Lower lobe of right lung (tissue), 2 donors: ENCODE measurements around the gene ACBD6. TPM values are rescaled to one million over a fixed set of nuclear protein-coding genes. Genes with fewer than 3 reads are reported as not detected.

Experiments
- ATAC-seq, 2 donors: fragments of 200-7000 bp; cut with Tn5 transposase; one replicate each; pipeline ENCODE4 v1.9.1; 2020 to 2022; ENCODE audit warnings: mild to moderate bottlenecking in 2 of 2, moderate library complexity in 2 of 2
- DNase-seq: peaks from one replicate; pipeline ENCODE4 v3.0.0-alpha.2; 2020
- H3K27ac ChIP-seq: fragments of 200-600 bp; one replicate; pipeline ENCODE4 v1.8.0; 2022
- H3K27me3 ChIP-seq: fragments of 200-600 bp; one replicate; pipeline ENCODE4 v1.8.0; 2022; ENCODE audit warnings: low read depth
- H3K36me3 ChIP-seq: fragments of 200-600 bp; one replicate; pipeline ENCODE4 v1.8.0; 2022; ENCODE audit warnings: mild to moderate bottlenecking
- H3K4me1 ChIP-seq: fragments of 200-600 bp; one replicate; pipeline ENCODE4 v1.8.0; 2022
- H3K4me3 ChIP-seq: fragments of 200-600 bp; one replicate; pipeline ENCODE4 v1.8.0; 2022; ENCODE audit warnings: mild to moderate bottlenecking
- H3K9me3 ChIP-seq: fragments of 200-600 bp; one replicate; pipeline ENCODE4 v1.8.0; 2022
- intact Hi-C: fragments of 100-400 bp; cut with DNase I; formaldehyde crosslinking; loops from one replicate; pipeline ENCODE4 v1.11.0; 2022
- total RNA-seq: library from RNA; stranded (reverse); fragmentation: NEBNext Ultra II Directional; extraction: Animal tissue kit (Norgen Biotek cat#: 25700); gene quantifications from one replicate; pipeline ENCODE4 v1.2.1, GENCODE V29; 2021
- TF ChIP-seq, protein P1 (sequence below): fragments of 200-600 bp; IDR thresholded peaks from one replicate; pipeline ENCODE4 v1.8.0; 2022; ENCODE audit warnings: antibody characterized with exemption, mild to moderate bottlenecking
- donor health status: DM: no; HTN: yes; CAD: no; lungs with severe emphysema.

Gene ACBD6
- total RNA-seq, 1 donor from 2014 or later: 37.4 TPM

DNA sequence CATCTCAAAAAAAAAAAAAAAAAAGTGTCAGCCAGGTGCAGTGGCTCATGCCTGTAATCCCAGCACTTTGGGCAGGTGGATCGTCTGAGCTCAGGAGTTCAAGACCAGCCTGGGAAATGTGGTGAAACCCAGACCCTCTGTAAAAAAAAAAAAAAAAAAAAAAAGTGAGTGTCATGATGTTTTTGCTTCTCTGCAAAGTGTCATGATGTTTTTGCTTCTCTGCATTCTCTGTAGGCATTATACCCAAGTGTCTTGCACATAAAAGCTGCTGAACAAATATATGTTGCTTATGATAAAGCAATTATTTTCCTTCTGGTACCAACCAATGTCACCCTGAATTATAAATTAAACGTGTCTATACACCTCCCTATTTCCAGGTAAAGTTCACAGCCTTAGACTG is 1.7 kb downstream of the ACBD6 start:
- intact Hi-C loops: no loop called here
- DNase-seq: no peak
- no peaks in the 10 kb centered on the region for H3K9me3 ChIP-seq
- TF ChIP-seq, protein P1, sequence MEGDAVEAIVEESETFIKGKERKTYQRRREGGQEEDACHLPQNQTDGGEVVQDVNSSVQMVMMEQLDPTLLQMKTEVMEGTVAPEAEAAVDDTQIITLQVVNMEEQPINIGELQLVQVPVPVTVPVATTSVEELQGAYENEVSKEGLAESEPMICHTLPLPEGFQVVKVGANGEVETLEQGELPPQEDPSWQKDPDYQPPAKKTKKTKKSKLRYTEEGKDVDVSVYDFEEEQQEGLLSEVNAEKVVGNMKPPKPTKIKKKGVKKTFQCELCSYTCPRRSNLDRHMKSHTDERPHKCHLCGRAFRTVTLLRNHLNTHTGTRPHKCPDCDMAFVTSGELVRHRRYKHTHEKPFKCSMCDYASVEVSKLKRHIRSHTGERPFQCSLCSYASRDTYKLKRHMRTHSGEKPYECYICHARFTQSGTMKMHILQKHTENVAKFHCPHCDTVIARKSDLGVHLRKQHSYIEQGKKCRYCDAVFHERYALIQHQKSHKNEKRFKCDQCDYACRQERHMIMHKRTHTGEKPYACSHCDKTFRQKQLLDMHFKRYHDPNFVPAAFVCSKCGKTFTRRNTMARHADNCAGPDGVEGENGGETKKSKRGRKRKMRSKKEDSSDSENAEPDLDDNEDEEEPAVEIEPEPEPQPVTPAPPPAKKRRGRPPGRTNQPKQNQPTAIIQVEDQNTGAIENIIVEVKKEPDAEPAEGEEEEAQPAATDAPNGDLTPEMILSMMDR: no peak
- no peaks in the 10 kb centered on the region for H3K36me3 ChIP-seq
- no peaks in the 10 kb centered on the region for H3K27me3 ChIP-seq
- H3K4me3 ChIP-seq: no peak overlapping the region
- H3K27ac ChIP-seq: no peak overlapping the region
- H3K4me1 ChIP-seq: peaks cover 31% of the 10 kb centered on the region
- no peak for ATAC-seq

DNA sequence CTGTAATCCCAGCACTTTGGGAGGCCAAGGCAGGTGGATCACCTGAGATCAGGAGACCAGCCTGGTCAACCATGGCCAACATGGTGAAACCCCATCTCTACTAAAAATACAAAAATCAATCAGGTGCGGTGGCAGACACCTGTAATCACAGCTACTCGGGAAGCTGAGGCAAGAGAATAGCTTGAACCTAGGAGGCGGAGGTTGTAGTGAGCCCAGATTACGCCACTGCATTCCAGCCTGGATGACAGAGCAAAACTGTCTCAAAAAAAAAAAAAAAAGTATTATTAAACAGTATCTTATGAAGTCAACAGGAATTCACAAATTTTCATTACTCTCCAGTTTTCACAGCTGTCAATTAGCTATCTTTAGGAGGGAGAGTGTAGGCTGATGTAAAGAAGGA is 3.8 kb downstream of the ACBD6 start:
- no peaks in the 10 kb centered on the region for H3K9me3 ChIP-seq
- no peaks in the 10 kb centered on the region for H3K27me3 ChIP-seq
- H3K36me3 ChIP-seq: peaks cover 9% of the 10 kb centered on the region
- TF ChIP-seq, protein P1: no peak
- intact Hi-C loops: no loop called here
- no peak for ATAC-seq
- no peak overlapping the region for H3K27ac ChIP-seq
- H3K4me1 ChIP-seq: peaks cover 29% of the 10 kb centered on the region
- no peak overlapping the region for H3K4me3 ChIP-seq
- no peak for DNase-seq

DNA sequence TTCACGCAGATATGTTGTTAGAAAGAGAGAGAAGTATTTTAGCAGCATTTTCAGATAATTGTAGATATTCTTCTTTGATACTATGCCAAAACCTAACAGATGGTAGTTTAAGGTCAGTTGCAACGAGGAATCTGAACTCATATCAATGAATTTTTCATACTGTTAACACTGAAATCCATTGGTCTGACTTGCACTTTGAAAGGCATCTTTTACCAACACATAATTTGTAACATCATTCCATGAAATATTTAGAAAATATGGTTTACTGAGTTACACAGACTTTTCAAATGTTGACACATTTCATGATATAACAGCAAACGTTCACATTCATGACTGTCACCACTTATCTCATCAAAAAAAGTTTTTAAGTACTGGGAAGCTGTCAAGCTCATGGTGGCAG is 4.6 kb downstream of the ACBD6 start:
- H3K4me3 ChIP-seq: no peak overlapping the region
- H3K4me1 ChIP-seq: peaks cover 26% of the 10 kb centered on the region
- ATAC-seq (no peak), DNase-seq (no peak)
- no peak overlapping the region for H3K27ac ChIP-seq
- no peaks in the 10 kb centered on the region for H3K9me3 ChIP-seq
- intact Hi-C loops: no loop called here
- TF ChIP-seq, protein P1: no peak
- peaks cover 12% of the 10 kb centered on the region for H3K36me3 ChIP-seq
- H3K27me3 ChIP-seq: no peaks in the 10 kb centered on the region

DNA sequence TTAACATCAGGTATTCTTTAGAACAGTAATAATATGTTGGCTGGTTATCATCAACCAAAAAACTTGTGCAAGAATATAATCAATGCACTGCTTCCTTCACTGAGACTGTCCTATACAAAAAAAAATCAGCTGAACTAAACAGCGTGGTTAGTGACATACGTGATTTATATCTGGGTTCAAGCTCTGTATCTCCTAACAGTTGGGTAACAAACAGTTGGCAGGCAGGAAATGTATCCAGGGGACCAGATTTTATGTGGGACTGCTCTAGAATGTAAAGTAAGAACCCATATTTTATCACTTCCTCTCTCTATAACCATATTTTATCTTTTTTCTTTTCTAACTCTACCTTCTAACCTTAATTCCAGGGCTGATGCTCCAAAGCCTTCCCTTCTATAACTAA is 8.0 kb downstream of the ACBD6 start:
- H3K4me3 ChIP-seq: no peak overlapping the region
- H3K9me3 ChIP-seq: no peaks in the 10 kb centered on the region
- ATAC-seq (no peak), DNase-seq (no peak)
- H3K36me3 ChIP-seq: peaks cover 33% of the 10 kb centered on the region
- intact Hi-C loops: no loop called here
- TF ChIP-seq, protein P1: no peak
- no peaks in the 10 kb centered on the region for H3K4me1 ChIP-seq
- H3K27me3 ChIP-seq: no peaks in the 10 kb centered on the region
- no peak overlapping the region for H3K27ac ChIP-seq

DNA sequence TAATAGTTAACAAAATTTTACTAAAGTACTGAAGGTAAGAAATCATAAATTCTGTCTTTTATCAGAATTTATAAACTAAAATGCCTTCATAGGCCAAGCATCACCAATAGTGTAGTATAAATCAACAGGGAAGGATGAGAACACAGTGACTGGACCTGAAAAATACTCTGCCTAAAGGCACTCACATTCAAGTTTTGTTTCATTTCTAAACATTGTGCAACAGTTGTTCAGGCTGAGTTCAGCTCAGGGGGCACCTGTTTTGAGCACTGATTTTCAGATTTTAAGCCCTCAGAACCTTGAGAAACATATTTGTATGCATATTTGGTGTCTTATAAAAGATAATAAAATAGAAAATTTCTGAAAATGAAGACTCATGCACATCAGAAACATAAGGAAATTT is 12.4 kb downstream of the ACBD6 start:
- no peak for ATAC-seq
- Histone ChIP-seq H3K27me3 (no peaks in the 10 kb centered on the region), H3K4me3 (no peak overlapping the region), H3K36me3 (peaks cover 60% of the 10 kb centered on the region), H3K4me1 (no peaks in the 10 kb centered on the region), H3K9me3 (no peaks in the 10 kb centered on the region), H3K27ac (no peak overlapping the region)
- TF ChIP-seq, protein P1: no peak
- intact Hi-C loops: no loop called here
- no peak for DNase-seq

DNA sequence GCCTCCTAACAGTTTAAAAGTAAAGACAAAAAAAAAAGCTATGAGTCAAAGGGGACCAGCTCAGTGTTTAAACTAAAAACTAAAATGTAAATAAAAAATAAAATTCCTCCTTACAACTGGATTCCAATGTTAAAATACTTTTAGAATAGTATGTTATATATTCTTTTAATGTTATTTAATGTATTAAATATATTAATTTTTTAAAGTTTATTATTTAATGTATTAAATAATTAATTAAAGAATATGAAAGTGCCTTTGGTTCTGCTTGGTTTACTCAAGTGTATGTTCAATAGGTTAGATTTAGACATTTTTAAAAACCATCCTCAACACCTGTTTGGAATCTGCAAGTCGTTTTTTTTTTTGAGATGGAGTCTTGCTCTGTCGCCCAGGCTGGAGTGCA is 13.1 kb downstream of the ACBD6 start:
- Histone ChIP-seq H3K4me3 (no peak overlapping the region), H3K27me3 (no peaks in the 10 kb centered on the region), H3K36me3 (peaks cover 61% of the 10 kb centered on the region), H3K4me1 (no peaks in the 10 kb centered on the region), H3K27ac (no peak overlapping the region), H3K9me3 (no peaks in the 10 kb centered on the region)
- ATAC-seq (no peak), DNase-seq (no peak)
- intact Hi-C loops: no loop called here
- TF ChIP-seq, protein P1: no peak
